T-helper 2 cell treated with Interferon-gamma antibody and Interleukin-4, amounts not matched to agents 100 ng/mL and 5 ng/mL, for 36 hours (primary cell): Measurements from ENCODE around the gene ZNF598. TPM values are rescaled to one million over a fixed set of nuclear protein-coding genes. Genes with fewer than 3 reads are reported as not detected.

Source experiments
- intact Hi-C: fragments of 100-400 bp; cut with micrococcal nuclease; formaldehyde crosslinking; loops from one replicate; pipeline ENCODE4 v1.15.1; 2023
- total RNA-seq: library from RNA; stranded (reverse); gene quantifications from 2 replicates; pipeline ENCODE4 v1.2.3, GENCODE V29; 2022

Gene ZNF598
- total RNA-seq, 1 donor from 2014 or later, result 63.6 TPM

GRCh38 chr16:2008009-2008526, 1.6 kb downstream of the ZNF598 start:
- intact Hi-C loops, result loop anchor here (5.0 kb wide), 1 partner anchor 36 kb away; the partner anchor contains the start of gene TBL3

GRCh38 chr16:2007081-2007836, 2.4 kb downstream of the ZNF598 start:
- intact Hi-C loops, result loop anchor here (5.0 kb wide), 1 partner anchor 35 kb away; the partner anchor contains the start of gene TBL3

- intact Hi-C loops, result loop anchor here (5.0 kb wide), 1 partner anchor 34 kb away; the partner anchor contains the start of gene TBL3
Observed at GRCh38 chr16:2006317-2006716, 3.3 kb downstream of the ZNF598 start.

- intact Hi-C loops, result loop anchor here (5.0 kb wide), 1 partner anchor 33 kb away; the partner anchor contains the start of gene TBL3
Observed at GRCh38 chr16:2005646-2006045, 4.0 kb downstream of the ZNF598 start.

- intact Hi-C loops, result loop anchor here (5.0 kb wide), 1 partner anchor 33 kb away; the partner anchor contains the start of gene TBL3
Observed at GRCh38 chr16:2004795-2005517, 4.7 kb downstream of the ZNF598 start.

- intact Hi-C loops, result no loop called here
Observed at GRCh38 chr16:2003827-2004641, 5.6 kb downstream of the ZNF598 start.

- intact Hi-C loops, result no loop called here
Observed at GRCh38 chr16:2003231-2003826, 6.3 kb downstream of the ZNF598 start.

GRCh38 chr16:2002406-2003230, 7.0 kb downstream of the ZNF598 start:
- intact Hi-C loops, result no loop called here

GRCh38 chr16:2001456-2002355, 7.9 kb downstream of the ZNF598 start:
- intact Hi-C loops, result no loop called here

GRCh38 chr16:2001035-2001434, 8.6 kb downstream of the ZNF598 start:
- intact Hi-C loops, result no loop called here

GRCh38 chr16:1999866-2000514, 9.6 kb downstream of the ZNF598 start:
- intact Hi-C loops, result no loop called here

GRCh38 chr16:1998852-1999801, 10.5 kb downstream of the ZNF598 start:
- intact Hi-C loops, result no loop called here

GRCh38 chr16:1998360-1998835, 11.2 kb downstream of the ZNF598 start:
- intact Hi-C loops, result no loop called here

GRCh38 chr16:1997494-1998359, 11.9 kb downstream of the ZNF598 start:
- intact Hi-C loops, result no loop called here

GRCh38 chr16:1993731-1994131, 15.9 kb downstream of the ZNF598 start:
- intact Hi-C loops, result loop anchor here (5.0 kb wide), 1 partner anchor 759 kb away; the partner anchor contains the start of gene SRRM2
